OCI-LY1 (cell line): ENCODE measurements around the gene PXK.

Source experiments
- EZH2 ChIP-seq: fragments of 200-600 bp; sonication (generic), shearing (Covaris generic); IDR thresholded peaks from 2 replicates; pipeline ENCODE4 v1.8.0; 2017; ENCODE audit warnings: borderline replicate concordance, mixed run types, mild to moderate bottlenecking, antibody characterized with exemption, low read length, moderate library complexity, mixed read lengths
- TF ChIP-seq, protein P1 (sequence below): fragments of 200-600 bp; sonication (generic), shearing (Covaris generic); IDR thresholded peaks from 2 replicates; pipeline ENCODE4 v1.5.1; 2017; ENCODE audit warnings: mild to moderate bottlenecking, antibody characterized with exemption, low read length, moderate library complexity, mixed read lengths

- TF ChIP-seq EZH2, result no peak
- TF ChIP-seq, protein P1, sequence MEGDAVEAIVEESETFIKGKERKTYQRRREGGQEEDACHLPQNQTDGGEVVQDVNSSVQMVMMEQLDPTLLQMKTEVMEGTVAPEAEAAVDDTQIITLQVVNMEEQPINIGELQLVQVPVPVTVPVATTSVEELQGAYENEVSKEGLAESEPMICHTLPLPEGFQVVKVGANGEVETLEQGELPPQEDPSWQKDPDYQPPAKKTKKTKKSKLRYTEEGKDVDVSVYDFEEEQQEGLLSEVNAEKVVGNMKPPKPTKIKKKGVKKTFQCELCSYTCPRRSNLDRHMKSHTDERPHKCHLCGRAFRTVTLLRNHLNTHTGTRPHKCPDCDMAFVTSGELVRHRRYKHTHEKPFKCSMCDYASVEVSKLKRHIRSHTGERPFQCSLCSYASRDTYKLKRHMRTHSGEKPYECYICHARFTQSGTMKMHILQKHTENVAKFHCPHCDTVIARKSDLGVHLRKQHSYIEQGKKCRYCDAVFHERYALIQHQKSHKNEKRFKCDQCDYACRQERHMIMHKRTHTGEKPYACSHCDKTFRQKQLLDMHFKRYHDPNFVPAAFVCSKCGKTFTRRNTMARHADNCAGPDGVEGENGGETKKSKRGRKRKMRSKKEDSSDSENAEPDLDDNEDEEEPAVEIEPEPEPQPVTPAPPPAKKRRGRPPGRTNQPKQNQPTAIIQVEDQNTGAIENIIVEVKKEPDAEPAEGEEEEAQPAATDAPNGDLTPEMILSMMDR, result no peak
Measured at GRCh38 chr3:58331593-58332152, 1.0 kb upstream of the PXK start.
